Ectodermal cell (in vitro differentiated cells): Measurements from ENCODE around the gene ZNF350.
"Not testable (repeated sequence)": the region's sequence is repeated elsewhere in the genome, so short reads cannot be mapped to it uniquely, and the experiment has no call there.

ENCODE experiments used
- H3K27ac ChIP-seq: 2 replicates; pipeline ENCODE4 v1.7.0; 2013; ENCODE audit warnings: mild to moderate bottlenecking, low read depth, low read length; ENCODE audit not compliant: insufficient read depth, poor library complexity, severe bottlenecking
- H3K27me3 ChIP-seq: 2 replicates; pipeline ENCODE4 v1.7.0; 2013; ENCODE audit warnings: mild to moderate bottlenecking, low read length; ENCODE audit not compliant: insufficient read depth, control insufficient read depth, poor library complexity, severe bottlenecking
- H3K36me3 ChIP-seq: one replicate; pipeline ENCODE4 v1.7.0; 2013; ENCODE audit warnings: low read length; ENCODE audit not compliant: control insufficient read depth, insufficient read depth
- H3K4me1 ChIP-seq: one replicate; pipeline ENCODE4 v1.7.0; 2013; ENCODE audit warnings: low read length; ENCODE audit not compliant: control insufficient read depth, insufficient read depth
- H3K4me3 ChIP-seq: 2 replicates; pipeline ENCODE4 v1.7.0; 2013; ENCODE audit warnings: low read depth, low read length, control low read depth; ENCODE audit not compliant: insufficient read depth
- H3K9me3 ChIP-seq: 2 replicates; pipeline ENCODE4 v1.7.0; 2013; ENCODE audit warnings: mild to moderate bottlenecking, low read length, moderate library complexity; ENCODE audit not compliant: control insufficient read depth
- WGBS, 2 experiments: methylation state at CpG; one replicate each; pipeline ENCODE4 v1.1.7; 2013; ENCODE audit warnings: missing lambda C conversion rate in 2 of 2; 5-methylcytosine and 5-hydroxymethylcytosine counted together

ZNF350 gene

GRCh38 chr19:52007806-52008557 lies 21.3 kb upstream of the ZNF350 start, which contains the start of gene ZNF615:
TSS of gene ZNF615 (minus strand) at chr19:52008211. CDS start at chr19:52003711, 4,500 bp downstream.
- Histone ChIP-seq H3K27ac (peak within 1 kb of the TSS; percentile 75), H3K9me3 (no peaks in the 10 kb centered on the region)
- WGBS, 2 experiments: 2 to 3% methylated on average over 44 of the region's 44 CpGs

DNA sequence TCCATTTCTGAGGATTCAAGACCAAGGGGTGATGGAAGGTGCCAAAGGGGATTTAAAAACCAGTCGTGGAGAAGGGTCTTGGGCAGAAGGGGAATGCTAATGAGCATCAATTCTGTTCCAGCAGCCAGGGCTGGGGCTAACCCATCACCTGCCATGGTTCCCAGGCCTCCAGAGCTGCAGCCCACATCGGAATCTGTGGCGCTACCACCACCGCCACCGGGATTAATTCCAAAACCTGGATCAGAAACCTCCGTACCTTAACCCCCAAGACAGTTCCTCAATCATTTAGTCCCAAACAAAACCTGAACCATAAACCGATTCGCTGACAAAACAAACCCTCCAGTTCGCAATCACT lies 20.8 kb upstream of the ZNF350 start:
- WGBS, 2 experiments: 6 to 9% methylated on average over 9 of the region's 9 CpGs
- Histone ChIP-seq H3K36me3 (no peaks in the 10 kb centered on the region), H3K4me1 (no peaks in the 10 kb centered on the region), H3K27me3 (no peaks in the 10 kb centered on the region), H3K9me3 (no peaks in the 10 kb centered on the region), H3K27ac (no peak overlapping the region), H3K4me3 (peak overlapping the region; percentile 62)

More at GRCh38 chr19:52007806-52008557, 21.3 kb upstream of the ZNF350 start, which contains the start of gene ZNF615:
- Histone ChIP-seq H3K27me3 (no peaks in the 10 kb centered on the region), H3K4me3 (peak within 1 kb of the TSS; percentile 62), H3K36me3 (no peaks in the 10 kb centered on the region), H3K4me1 (no peaks in the 10 kb centered on the region)

DNA sequence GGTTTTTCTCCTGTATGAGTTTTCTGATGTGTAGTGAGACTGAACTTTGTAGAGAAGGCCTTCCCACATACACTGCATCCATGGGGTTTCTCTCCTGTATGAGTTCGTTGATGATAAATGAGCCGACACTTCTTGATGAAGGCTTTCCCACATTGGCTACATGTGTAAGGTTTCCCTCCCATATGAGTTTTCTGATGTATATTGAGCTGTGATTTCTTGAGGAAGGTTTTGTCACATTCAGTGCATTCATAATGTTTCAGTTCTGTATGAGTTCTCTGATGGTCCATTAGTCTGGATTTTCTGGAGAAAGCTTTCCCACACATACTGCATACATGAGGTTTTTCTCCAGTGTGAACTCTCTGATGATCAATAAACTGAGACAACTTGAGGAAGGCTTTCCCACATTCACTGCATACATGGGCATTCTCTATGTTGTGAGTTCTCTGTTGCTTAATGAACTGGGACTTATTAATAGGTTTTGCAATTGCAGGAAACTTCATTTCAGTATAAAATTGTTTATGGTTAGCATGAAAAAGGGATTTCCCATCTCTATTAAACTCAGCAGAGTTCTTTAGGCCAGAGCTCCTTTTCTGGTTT lies 7.5 kb upstream of the ZNF350 start:
- Histone ChIP-seq H3K36me3 (peaks cover 48% of the 10 kb centered on the region), H3K27me3 (no peaks in the 10 kb centered on the region), H3K27ac (no peak overlapping the region), H3K4me1 (no peaks in the 10 kb centered on the region), H3K4me3 (no peak overlapping the region), H3K9me3 (peaks cover 9% of the 10 kb centered on the region)
- 95 to 97% methylated on average over 2 of the region's 2 CpGs for WGBS, 2 experiments

DNA sequence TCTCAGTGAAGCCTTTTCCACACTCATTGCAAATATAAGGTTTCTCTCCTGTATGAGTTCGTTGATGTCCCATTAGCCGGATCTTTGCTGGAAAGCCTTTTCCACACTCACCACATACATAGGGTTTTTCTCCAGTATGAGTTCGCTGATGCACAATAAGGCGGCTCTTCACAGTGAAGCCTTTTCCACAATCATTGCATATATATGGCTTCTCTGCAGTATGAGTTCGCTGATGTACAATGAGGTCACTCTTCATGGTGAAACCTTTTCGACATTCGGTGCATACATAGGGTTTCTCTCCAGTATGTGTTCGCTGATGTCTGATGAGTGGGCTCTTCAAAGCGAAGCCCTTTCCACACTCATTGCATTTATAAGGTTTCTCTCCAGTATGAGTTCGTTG lies 6.8 kb upstream of the ZNF350 start:
- peaks cover 44% of the 10 kb centered on the region for H3K36me3 ChIP-seq
- whole genome bisulfite sequencing, 2 experiments: 95 to 96% methylated on average over 9 to 10 of the region's 10 CpGs
- H3K9me3 ChIP-seq: peaks cover 9% of the 10 kb centered on the region
- no peak overlapping the region for H3K27ac ChIP-seq
- no peaks in the 10 kb centered on the region for H3K27me3 ChIP-seq
- H3K4me3 ChIP-seq: no peak overlapping the region
- no peaks in the 10 kb centered on the region for H3K4me1 ChIP-seq

GRCh38 chr19:51983361-51983760 lies 3.3 kb downstream of the ZNF350 start:
- Histone ChIP-seq H3K36me3 (no peaks in the 10 kb centered on the region), H3K4me1 (no peaks in the 10 kb centered on the region), H3K27ac (no peak overlapping the region), H3K4me3 (no peak overlapping the region), H3K9me3 (no peaks in the 10 kb centered on the region), H3K27me3 (no peaks in the 10 kb centered on the region)
- WGBS, 2 experiments: 88 to 94% methylated on average over 4 of the region's 4 CpGs

DNA sequence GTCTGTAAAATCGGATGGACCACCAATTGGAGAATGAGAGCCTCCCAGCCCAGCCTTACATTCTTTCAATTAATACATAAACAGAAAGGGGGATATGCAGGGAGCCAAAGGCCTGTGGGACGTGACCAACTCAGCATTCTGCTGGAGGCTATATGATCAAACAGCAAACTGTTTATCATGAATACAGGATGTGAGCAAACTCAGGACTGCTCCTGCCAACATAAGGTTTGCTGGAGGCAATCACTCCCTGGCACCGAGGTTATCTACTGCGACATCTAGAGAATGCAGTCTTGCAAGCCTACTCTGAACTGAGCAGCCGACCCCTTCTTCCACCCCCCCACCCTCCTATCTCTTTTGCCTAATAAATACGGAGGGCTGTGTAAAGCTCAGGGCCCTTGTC lies 5.7 kb downstream of the ZNF350 start:
- 90 to 93% methylated on average over 5 to 6 of the region's 6 CpGs for WGBS, 2 experiments
- H3K4me1 ChIP-seq, H3K27ac ChIP-seq, H3K27me3 ChIP-seq, H3K36me3 ChIP-seq, H3K9me3 ChIP-seq, H3K4me3 ChIP-seq: not testable (repeated sequence)

DNA sequence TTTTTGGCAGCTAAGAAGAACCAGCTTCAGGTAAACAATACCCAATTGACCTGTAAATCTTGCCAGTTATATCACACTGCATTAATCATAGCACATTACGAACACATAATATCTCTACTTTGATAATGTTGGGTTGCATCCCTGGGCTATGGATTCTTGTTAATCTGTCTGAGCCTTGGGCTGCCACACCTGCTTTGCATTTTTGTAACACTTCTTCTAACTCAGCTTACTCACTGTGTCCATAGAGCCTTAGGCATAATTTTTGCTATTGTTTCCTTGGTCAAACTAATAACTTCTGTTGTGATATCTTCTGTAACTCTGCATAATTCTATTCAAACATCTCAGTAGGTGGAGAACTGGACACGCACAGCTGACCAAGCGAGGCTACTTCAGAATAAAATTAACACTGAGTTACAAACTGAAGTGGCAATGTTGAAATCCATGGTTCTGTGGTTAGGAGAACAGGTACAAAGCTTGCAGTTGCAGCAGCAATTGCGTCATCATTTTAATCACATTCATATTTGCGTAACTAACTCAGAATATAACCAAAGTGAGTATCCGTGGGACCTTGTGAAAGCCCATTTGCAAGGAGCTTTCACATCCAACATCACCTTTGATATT lies 6.4 kb downstream of the ZNF350 start:
- WGBS, 2 experiments: 98 to 100% methylated on average over 6 of the region's 6 CpGs
- Histone ChIP-seq H3K9me3 (no peaks in the 10 kb centered on the region), H3K4me3 (no peak overlapping the region), H3K36me3 (no peaks in the 10 kb centered on the region), H3K27ac (no peak overlapping the region), H3K27me3 (no peaks in the 10 kb centered on the region), H3K4me1 (no peaks in the 10 kb centered on the region)

GRCh38 chr19:51978882-51979281 lies 7.8 kb downstream of the ZNF350 start:
- WGBS, 2 experiments: 91 to 95% methylated on average over 4 of the region's 4 CpGs
- H3K27me3 ChIP-seq: no peaks in the 10 kb centered on the region

DNA sequence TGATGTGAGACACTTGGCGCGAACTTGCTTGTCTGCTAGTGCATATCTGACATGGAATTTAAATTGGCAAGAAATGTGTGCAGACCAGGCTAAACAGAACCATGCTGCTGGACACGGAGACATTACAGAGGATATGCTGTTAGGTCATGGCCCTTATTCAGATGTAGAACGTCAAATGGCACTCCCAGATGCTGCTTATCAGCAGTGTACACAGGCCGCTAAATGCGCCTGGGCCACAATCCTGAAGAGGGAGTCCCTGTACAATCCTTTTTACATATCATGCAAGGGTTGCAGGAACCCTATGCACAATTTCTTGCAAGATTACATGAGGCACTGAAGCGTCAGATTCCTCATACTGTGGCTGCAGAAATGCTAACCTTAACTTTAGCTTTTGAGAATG lies 9.3 kb downstream of the ZNF350 start:
- peaks cover 14% of the 10 kb centered on the region for H3K36me3 ChIP-seq
- whole genome bisulfite sequencing, 2 experiments: 93 to 96% methylated on average over 7 of the region's 7 CpGs
- H3K27ac ChIP-seq: no peak overlapping the region
- no peaks in the 10 kb centered on the region for H3K4me1 ChIP-seq
- no peak overlapping the region for H3K4me3 ChIP-seq
- no peaks in the 10 kb centered on the region for H3K27me3 ChIP-seq
- H3K9me3 ChIP-seq: no peaks in the 10 kb centered on the region

More at GRCh38 chr19:51978882-51979281, 7.8 kb downstream of the ZNF350 start:
- Histone ChIP-seq H3K36me3 (peaks cover 5% of the 10 kb centered on the region), H3K4me1 (no peaks in the 10 kb centered on the region), H3K27ac (no peak overlapping the region), H3K9me3 (no peaks in the 10 kb centered on the region), H3K4me3 (no peak overlapping the region)

DNA sequence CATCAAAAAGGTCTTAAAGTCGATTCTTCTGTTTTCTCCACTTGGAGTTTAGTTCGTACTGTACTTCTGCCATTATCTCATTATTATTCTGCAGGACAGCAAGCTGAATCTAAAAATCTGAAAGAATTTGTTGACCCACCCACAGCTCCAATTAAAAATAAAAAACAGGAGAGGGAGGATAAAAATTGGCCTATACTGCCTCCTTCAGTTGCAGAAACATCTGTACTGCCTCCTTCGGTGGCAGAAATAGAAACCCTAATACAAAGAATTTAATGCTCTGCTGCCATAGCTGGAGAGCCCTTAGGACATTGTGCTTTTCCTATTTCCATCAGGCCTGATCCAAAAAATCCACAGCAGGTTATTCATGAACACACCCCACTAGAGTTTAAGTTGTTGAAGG lies 9.8 kb downstream of the ZNF350 start:
- Histone ChIP-seq H3K4me1 (no peaks in the 10 kb centered on the region), H3K9me3 (no peaks in the 10 kb centered on the region), H3K27me3 (no peaks in the 10 kb centered on the region), H3K4me3 (no peak overlapping the region), H3K36me3 (peaks cover 19% of the 10 kb centered on the region), H3K27ac (no peak overlapping the region)
- WGBS, 2 experiments: 95 to 97% methylated on average over 3 of the region's 3 CpGs
